ENCODE data around the gene CDK6. TPM values are rescaled to one million over a fixed set of nuclear protein-coding genes. Genes with fewer than 3 reads are reported as not detected.

Gene CDK6
- total and polyA plus RNA-seq, 10 of the 15 experiments (the other 5 are each of a cell fraction or from before 2014, with no cell fraction given): 8.0 to 118 (median 45.8) TPM

DNA sequence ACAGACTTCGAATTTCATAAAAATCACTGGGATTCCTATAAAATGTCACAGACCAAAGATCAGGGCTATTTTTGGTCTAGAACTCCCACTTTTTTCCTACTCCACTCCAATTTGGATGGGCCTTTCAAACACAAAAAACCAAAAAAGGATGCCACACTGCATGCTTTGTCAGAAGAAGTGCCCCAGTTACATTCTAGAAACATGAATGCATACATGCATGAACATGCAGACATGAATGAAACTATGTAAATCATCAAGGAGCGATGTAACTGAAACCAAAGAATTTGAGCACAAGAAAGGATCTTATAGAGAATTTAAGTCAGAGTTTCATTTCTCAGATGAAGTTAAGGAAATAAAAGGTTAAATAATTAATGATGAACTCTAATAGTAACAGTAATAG is 214.3 kb downstream of the CDK6 start:
- in situ Hi-C loops (cut with MboI): loop anchor here (5.0 kb wide), 2 partner anchors 210 to 430 kb away; no protein-coding TSS in a partner anchor
- 0% methylated on average over 2 of the region's 2 CpGs for WGBS (ENCODE audit: insufficient coverage, insufficient replicate concordance, low lambda C conversion rate, missing lambda C conversion rate)
- Histone ChIP-seq H3K4me3 (no peak overlapping the region), H4K20me1 (ENCODE audit: control insufficient read depth, insufficient read depth) (no peaks in the 10 kb centered on the region), H2AFZ (ENCODE audit: control insufficient read depth, low read depth, low read length) (no peak overlapping the region), H3K4me2 (ENCODE audit: control insufficient read depth, insufficient read depth) (peak overlapping the region; percentile 61), H3K36me3 (ENCODE audit: control insufficient read depth in 2 of 2, insufficient read depth in 2 of 2, low read length in 1 of 2) (peaks cover 2 to 9% of the 10 kb centered on the region in 2 experiments; a peak in 3 of 4 replicates), H3K27me3 (replicated peaks in 1 of 2; ENCODE audit: control insufficient read depth in 2 of 2, insufficient read depth in 2 of 2, low read length in 1 of 2) (no peaks in the 10 kb centered on the region), H3K9me3 (replicated peaks; ENCODE audit: control insufficient read depth, insufficient read depth, low read length) (peaks cover 2% of the 10 kb centered on the region; the same call in 1 of the 3 replicates), H3K4me1 (ENCODE audit: control insufficient read depth, insufficient read depth, low read length) (peaks cover 16% of the 10 kb centered on the region), H3K9ac (ENCODE audit: control insufficient read depth, insufficient read depth, low read length) (no peak overlapping the region), H3K27ac (ENCODE audit: control insufficient read depth, insufficient read depth) (peak overlapping the region; percentile 75), H3K79me2 (ENCODE audit: control insufficient read depth, insufficient read depth, low read length) (peaks cover 2% of the 10 kb centered on the region)
- RAD21 ChIA-PET (ENCODE audit: unreplicated experiment): interaction anchor here (1.0 to 7.1 kb wide), 16 partner anchors 10 to 427 kb away, joined by 3 to 78 read pairs (median 6); partner anchors contain the start of gene CDK6
- ATAC-seq (peak; percentile 77), DNase-seq (ENCODE audit: low read depth, low spot score) (peak; percentile 28), FAIRE-seq (no peak)
- intact Hi-C loops (cut with micrococcal nuclease; ENCODE audit: unreplicated experiment): loop anchor here (5.0 kb wide), 2 partner anchors 40 to 260 kb away; no protein-coding TSS in a partner anchor
- SMC1A ChIA-PET (ENCODE audit: uncharacterized antibody, unreplicated experiment): interaction anchor here (0.8 to 5.4 kb wide), 26 partner anchors 10 to 435 kb away, joined by 3 to 44 read pairs (median 7); partner anchors contain the start of gene CDK6
- no TSS peak for BruUV-seq (replicated peaks)
- CTCF ChIA-PET: interaction anchor here (0.9 to 4.8 kb wide), 22 partner anchors 8 to 608 kb away, joined by 3 to 58 read pairs (median 5); no protein-coding TSS in a partner anchor
- POLR2A ChIA-PET: interaction anchor here (0.5 to 1.8 kb wide), 4 partner anchors 8 to 254 kb away, joined by 3 to 4 read pairs (median 3); no protein-coding TSS in a partner anchor
- TF ChIP-seq HDAC2 (IDR thresholded peaks at IDR 0.05): no peak
- peak in 1 of 2 experiments; percentile 52; a peak in 1 of 4 replicates for TF ChIP-seq IKZF2 (IDR thresholded peaks at IDR 0.05)
- TF ChIP-seq MTA3 (IDR thresholded peaks at IDR 0.05; ENCODE audit: borderline replicate concordance, low read length): no peak
- TF ChIP-seq, protein P1, sequence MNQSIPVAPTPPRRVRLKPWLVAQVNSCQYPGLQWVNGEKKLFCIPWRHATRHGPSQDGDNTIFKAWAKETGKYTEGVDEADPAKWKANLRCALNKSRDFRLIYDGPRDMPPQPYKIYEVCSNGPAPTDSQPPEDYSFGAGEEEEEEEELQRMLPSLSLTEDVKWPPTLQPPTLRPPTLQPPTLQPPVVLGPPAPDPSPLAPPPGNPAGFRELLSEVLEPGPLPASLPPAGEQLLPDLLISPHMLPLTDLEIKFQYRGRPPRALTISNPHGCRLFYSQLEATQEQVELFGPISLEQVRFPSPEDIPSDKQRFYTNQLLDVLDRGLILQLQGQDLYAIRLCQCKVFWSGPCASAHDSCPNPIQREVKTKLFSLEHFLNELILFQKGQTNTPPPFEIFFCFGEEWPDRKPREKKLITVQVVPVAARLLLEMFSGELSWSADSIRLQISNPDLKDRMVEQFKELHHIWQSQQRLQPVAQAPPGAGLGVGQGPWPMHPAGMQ (IDR thresholded peaks at IDR 0.05; ENCODE audit: borderline replicate concordance): no peak
- TF ChIP-seq NFIC (IDR thresholded peaks at IDR 0.05; ENCODE audit: low read depth, low read length): 0 out of 2 replicates have a peak, but pooled peaks have one; percentile 50
- 0 out of 2 replicates have a peak, but pooled peaks have one; percentile 38 for TF ChIP-seq ZNF217 (IDR thresholded peaks at IDR 0.05)
- TF ChIP-seq PML (IDR thresholded peaks at IDR 0.05; ENCODE audit: low read length): 0 out of 2 replicates have a peak, but pooled peaks have one; percentile 10
- TF ChIP-seq, protein P2, sequence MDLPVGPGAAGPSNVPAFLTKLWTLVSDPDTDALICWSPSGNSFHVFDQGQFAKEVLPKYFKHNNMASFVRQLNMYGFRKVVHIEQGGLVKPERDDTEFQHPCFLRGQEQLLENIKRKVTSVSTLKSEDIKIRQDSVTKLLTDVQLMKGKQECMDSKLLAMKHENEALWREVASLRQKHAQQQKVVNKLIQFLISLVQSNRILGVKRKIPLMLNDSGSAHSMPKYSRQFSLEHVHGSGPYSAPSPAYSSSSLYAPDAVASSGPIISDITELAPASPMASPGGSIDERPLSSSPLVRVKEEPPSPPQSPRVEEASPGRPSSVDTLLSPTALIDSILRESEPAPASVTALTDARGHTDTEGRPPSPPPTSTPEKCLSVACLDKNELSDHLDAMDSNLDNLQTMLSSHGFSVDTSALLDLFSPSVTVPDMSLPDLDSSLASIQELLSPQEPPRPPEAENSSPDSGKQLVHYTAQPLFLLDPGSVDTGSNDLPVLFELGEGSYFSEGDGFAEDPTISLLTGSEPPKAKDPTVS (IDR thresholded peaks at IDR 0.05; ENCODE audit: low read depth, low read length): no peak
- TF ChIP-seq EED (IDR thresholded peaks at IDR 0.05; ENCODE audit: low read depth): no peak; the same call in 1 of the 2 replicates
- no peak for TF ChIP-seq MXI1 (IDR thresholded peaks at IDR 0.05; ENCODE audit: low read depth, low read length)
- no peak for TF ChIP-seq MEF2A (IDR thresholded peaks at IDR 0.05; ENCODE audit: insufficient read depth, low read depth, low read length)
- TF ChIP-seq ESRRA (IDR thresholded peaks at IDR 0.05; ENCODE audit: low read length): no peak
- TF ChIP-seq FOXK2 (IDR thresholded peaks at IDR 0.05): no peak
- TF ChIP-seq POU2F2 (IDR thresholded peaks at IDR 0.05; ENCODE audit: borderline replicate concordance, low read depth, low read length): peak; percentile 71; the same call in 1 of the 3 replicates
- no peak for TF ChIP-seq EGR1 (IDR thresholded peaks at IDR 0.05; ENCODE audit: borderline replicate concordance in 1 of 2, low read depth in 2 of 2, low read length in 2 of 2)
- TF ChIP-seq KAT2A (conservative IDR thresholded peaks at IDR 0.05; ENCODE audit: control insufficient read depth, low read depth, low read length): no peak
- no peak for TF ChIP-seq NR2F1 (conservative IDR thresholded peaks at IDR 0.05)
- TF ChIP-seq, protein P3, sequence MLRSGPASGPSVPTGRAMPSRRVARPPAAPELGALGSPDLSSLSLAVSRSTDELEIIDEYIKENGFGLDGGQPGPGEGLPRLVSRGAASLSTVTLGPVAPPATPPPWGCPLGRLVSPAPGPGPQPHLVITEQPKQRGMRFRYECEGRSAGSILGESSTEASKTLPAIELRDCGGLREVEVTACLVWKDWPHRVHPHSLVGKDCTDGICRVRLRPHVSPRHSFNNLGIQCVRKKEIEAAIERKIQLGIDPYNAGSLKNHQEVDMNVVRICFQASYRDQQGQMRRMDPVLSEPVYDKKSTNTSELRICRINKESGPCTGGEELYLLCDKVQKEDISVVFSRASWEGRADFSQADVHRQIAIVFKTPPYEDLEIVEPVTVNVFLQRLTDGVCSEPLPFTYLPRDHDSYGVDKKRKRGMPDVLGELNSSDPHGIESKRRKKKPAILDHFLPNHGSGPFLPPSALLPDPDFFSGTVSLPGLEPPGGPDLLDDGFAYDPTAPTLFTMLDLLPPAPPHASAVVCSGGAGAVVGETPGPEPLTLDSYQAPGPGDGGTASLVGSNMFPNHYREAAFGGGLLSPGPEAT (IDR thresholded peaks at IDR 0.05; ENCODE audit: low read depth): no peak
- no peak for TF ChIP-seq YY1 (IDR thresholded peaks at IDR 0.05; ENCODE audit: low read depth, low read length)
- TF ChIP-seq ZBED1 (IDR thresholded peaks at IDR 0.05; ENCODE audit: borderline replicate concordance): no peak
- TF ChIP-seq CHD1 (IDR thresholded peaks at IDR 0.05; ENCODE audit: low read depth, low read length): no peak
- no peak for TF ChIP-seq WRNIP1 (IDR thresholded peaks at IDR 0.05; ENCODE audit: borderline replicate concordance, low read depth, low read length)

Measured in GM12878 (cell line).